ENCODE data around the gene RNF144A.

RNF144A gene

DNA sequence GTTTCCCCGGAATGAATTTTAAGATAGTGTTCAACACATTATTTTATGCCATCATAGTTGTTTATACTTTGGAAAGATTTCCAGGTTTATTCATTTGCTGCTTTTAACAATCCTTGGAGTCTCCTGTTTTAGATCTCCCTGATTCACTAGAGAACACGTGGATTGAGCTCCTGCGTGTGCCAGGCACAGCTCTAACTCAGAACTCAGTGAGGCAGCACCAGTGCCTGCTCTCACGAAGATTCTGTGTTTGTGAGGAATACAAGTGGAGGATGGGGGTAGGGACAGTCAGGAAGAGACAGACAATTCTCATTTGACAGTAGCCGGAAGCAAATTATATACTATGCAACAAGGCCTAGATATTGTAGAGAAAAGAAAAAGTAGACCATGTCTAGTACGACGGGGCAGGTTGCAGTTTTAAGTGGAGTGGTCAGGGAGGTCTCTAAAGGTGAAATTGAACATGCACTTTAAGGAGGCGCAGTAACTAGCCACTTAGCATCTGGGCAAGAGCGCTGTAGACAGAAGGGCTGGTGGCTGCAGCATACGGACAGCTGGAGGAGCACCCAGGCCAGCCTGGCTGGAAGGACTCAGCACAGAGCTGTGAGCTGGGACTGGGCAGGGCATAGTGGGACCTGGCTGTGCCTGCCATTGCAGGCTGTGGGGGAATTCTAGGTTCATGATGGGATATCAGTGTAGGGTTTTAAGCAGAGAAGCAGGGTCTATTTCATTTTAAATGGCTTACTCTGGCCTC is 24.3 kb downstream of the RNF144A start:
- TF ChIP-seq POLR2AphosphoS5 (IDR thresholded peaks at IDR 0.05; ENCODE audit: low read depth, low read length) (no peak), TAF1 (IDR thresholded peaks at IDR 0.05; ENCODE audit: borderline replicate concordance, insufficient read depth, low read length) (no peak), FOXP2 (optimal IDR thresholded peaks at IDR 0.05; ENCODE audit: borderline replicate concordance, extremely low read depth, extremely low read length, insufficient read depth) (no peak), SIN3A (IDR thresholded peaks at IDR 0.05; ENCODE audit: borderline replicate concordance, insufficient read depth, low read length) (no peak)
- TF ChIP-seq, protein P1, sequence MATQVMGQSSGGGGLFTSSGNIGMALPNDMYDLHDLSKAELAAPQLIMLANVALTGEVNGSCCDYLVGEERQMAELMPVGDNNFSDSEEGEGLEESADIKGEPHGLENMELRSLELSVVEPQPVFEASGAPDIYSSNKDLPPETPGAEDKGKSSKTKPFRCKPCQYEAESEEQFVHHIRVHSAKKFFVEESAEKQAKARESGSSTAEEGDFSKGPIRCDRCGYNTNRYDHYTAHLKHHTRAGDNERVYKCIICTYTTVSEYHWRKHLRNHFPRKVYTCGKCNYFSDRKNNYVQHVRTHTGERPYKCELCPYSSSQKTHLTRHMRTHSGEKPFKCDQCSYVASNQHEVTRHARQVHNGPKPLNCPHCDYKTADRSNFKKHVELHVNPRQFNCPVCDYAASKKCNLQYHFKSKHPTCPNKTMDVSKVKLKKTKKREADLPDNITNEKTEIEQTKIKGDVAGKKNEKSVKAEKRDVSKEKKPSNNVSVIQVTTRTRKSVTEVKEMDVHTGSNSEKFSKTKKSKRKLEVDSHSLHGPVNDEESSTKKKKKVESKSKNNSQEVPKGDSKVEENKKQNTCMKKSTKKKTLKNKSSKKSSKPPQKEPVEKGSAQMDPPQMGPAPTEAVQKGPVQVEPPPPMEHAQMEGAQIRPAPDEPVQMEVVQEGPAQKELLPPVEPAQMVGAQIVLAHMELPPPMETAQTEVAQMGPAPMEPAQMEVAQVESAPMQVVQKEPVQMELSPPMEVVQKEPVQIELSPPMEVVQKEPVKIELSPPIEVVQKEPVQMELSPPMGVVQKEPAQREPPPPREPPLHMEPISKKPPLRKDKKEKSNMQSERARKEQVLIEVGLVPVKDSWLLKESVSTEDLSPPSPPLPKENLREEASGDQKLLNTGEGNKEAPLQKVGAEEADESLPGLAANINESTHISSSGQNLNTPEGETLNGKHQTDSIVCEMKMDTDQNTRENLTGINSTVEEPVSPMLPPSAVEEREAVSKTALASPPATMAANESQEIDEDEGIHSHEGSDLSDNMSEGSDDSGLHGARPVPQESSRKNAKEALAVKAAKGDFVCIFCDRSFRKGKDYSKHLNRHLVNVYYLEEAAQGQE (IDR thresholded peaks at IDR 0.05; ENCODE audit: insufficient read depth in 1 of 2, low read depth in 2 of 2, low read length in 2 of 2), result no peak

DNA sequence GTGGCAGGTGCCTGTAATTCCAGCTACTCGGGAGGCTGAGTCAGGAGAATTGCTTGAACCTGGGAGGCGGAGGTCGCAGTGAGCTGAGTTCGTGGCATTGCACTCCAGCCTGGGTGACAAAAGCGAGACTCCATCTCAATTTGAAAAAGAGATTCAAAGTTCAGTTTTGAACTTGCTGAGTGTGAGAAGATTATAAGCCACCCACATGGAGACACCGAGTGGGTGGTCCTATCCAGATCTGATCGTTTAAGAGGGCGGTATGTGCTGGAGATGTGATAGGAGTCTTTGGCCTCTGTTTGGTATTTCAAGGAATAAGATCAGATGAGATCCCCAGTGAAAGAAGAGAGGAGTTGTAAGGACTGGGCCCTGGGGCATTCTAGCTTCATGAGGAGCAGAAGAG is 25.6 kb downstream of the RNF144A start:
- TF ChIP-seq, protein P1 (IDR thresholded peaks at IDR 0.05; ENCODE audit: insufficient read depth in 1 of 2, low read depth in 2 of 2, low read length in 2 of 2), result no peak
- TF ChIP-seq FOXP2 (optimal IDR thresholded peaks at IDR 0.05; ENCODE audit: borderline replicate concordance, extremely low read depth, extremely low read length, insufficient read depth) (no peak), TAF1 (IDR thresholded peaks at IDR 0.05; ENCODE audit: borderline replicate concordance, insufficient read depth, low read length) (no peak), POLR2AphosphoS5 (IDR thresholded peaks at IDR 0.05; ENCODE audit: low read depth, low read length) (no peak), SIN3A (IDR thresholded peaks at IDR 0.05; ENCODE audit: borderline replicate concordance, insufficient read depth, low read length) (no peak)

GRCh38 chr2:6943523-6943922 is 26.3 kb downstream of the RNF144A start:
- no peak for TF ChIP-seq FOXP2 (optimal IDR thresholded peaks at IDR 0.05; ENCODE audit: borderline replicate concordance, extremely low read depth, extremely low read length, insufficient read depth)
- no peak for TF ChIP-seq SIN3A (IDR thresholded peaks at IDR 0.05; ENCODE audit: borderline replicate concordance, insufficient read depth, low read length)
- TF ChIP-seq, protein P1 (IDR thresholded peaks at IDR 0.05; ENCODE audit: insufficient read depth in 1 of 2, low read depth in 2 of 2, low read length in 2 of 2), result no peak
- TF ChIP-seq TAF1 (IDR thresholded peaks at IDR 0.05; ENCODE audit: borderline replicate concordance, insufficient read depth, low read length), result no peak
- TF ChIP-seq POLR2AphosphoS5 (IDR thresholded peaks at IDR 0.05; ENCODE audit: low read depth, low read length), result no peak

GRCh38 chr2:6943971-6944370 is 26.8 kb downstream of the RNF144A start:
- TF ChIP-seq FOXP2 (optimal IDR thresholded peaks at IDR 0.05; ENCODE audit: borderline replicate concordance, extremely low read depth, extremely low read length, insufficient read depth), result no peak
- TF ChIP-seq, protein P1 (IDR thresholded peaks at IDR 0.05; ENCODE audit: insufficient read depth in 1 of 2, low read depth in 2 of 2, low read length in 2 of 2), result no peak
- no peak for TF ChIP-seq POLR2AphosphoS5 (IDR thresholded peaks at IDR 0.05; ENCODE audit: low read depth, low read length)
- no peak for TF ChIP-seq TAF1 (IDR thresholded peaks at IDR 0.05; ENCODE audit: borderline replicate concordance, insufficient read depth, low read length)
- no peak for TF ChIP-seq SIN3A (IDR thresholded peaks at IDR 0.05; ENCODE audit: borderline replicate concordance, insufficient read depth, low read length)
